Hematopoietic multipotent progenitor cell treated with erythropoietin and hydrocortisone succinate and interleukin-3 and kit ligand, for 4 days (in vitro differentiated cells): ENCODE data around the gene CALB2.
A peak's percentile ranks its signal among the peaks of the same experiment; 100 is the strongest.

ENCODE experiments used
- DNase-seq: peaks from one replicate; pipeline ENCODE4 v3.0.0-alpha.2; 2015

CALB2 gene

GRCh38 chr16:71399801-71400563, 41.5 kb downstream of the CALB2 start:
- no peak for DNase-seq

- DNase-seq: no peak
Measured at GRCh38 chr16:71402007-71402406, 43.5 kb downstream of the CALB2 start.

- DNase-seq: no peak
Measured at GRCh38 chr16:71402674-71403073, 44.2 kb downstream of the CALB2 start.

- DNase-seq: no peak
Measured at GRCh38 chr16:71404364-71404763, 45.8 kb downstream of the CALB2 start.

- no peak for DNase-seq
Measured at GRCh38 chr16:71406316-71406715, 47.8 kb downstream of the CALB2 start.

- DNase-seq: peak; percentile 25
Measured at GRCh38 chr16:71406724-71407123, 48.2 kb downstream of the CALB2 start.

GRCh38 chr16:71407731-71408130, 49.2 kb downstream of the CALB2 start:
- DNase-seq: peak; percentile 78

- no peak for DNase-seq
Measured at GRCh38 chr16:71408536-71408935, 50.0 kb downstream of the CALB2 start.

GRCh38 chr16:71409011-71409775, 50.7 kb downstream of the CALB2 start:
- DNase-seq: no peak

GRCh38 chr16:71410146-71410545, 51.6 kb downstream of the CALB2 start:
- no peak for DNase-seq

GRCh38 chr16:71412270-71413160, 54.0 kb downstream of the CALB2 start:
- DNase-seq: peak; percentile 79

- DNase-seq: no peak
Measured at GRCh38 chr16:71413341-71413740, 54.8 kb downstream of the CALB2 start.

GRCh38 chr16:71414038-71414437, 55.5 kb downstream of the CALB2 start:
- no peak for DNase-seq

- DNase-seq: peak; percentile 72
Measured at GRCh38 chr16:71421911-71422310, 63.4 kb downstream of the CALB2 start.

GRCh38 chr16:71423016-71423415, 64.5 kb downstream of the CALB2 start:
- DNase-seq: no peak

GRCh38 chr16:71423865-71424264, 65.3 kb downstream of the CALB2 start:
- DNase-seq: no peak

- no peak for DNase-seq
Measured at GRCh38 chr16:71424626-71425025, 66.1 kb downstream of the CALB2 start.

GRCh38 chr16:71425746-71426068, 67.2 kb downstream of the CALB2 start:
- DNase-seq: no peak

GRCh38 chr16:71426069-71426879, 67.8 kb downstream of the CALB2 start:
- DNase-seq: peak; percentile 80

GRCh38 chr16:71426880-71427615, 68.5 kb downstream of the CALB2 start:
- DNase-seq: no peak

GRCh38 chr16:71428385-71428784, 69.9 kb downstream of the CALB2 start:
- DNase-seq: no peak

GRCh38 chr16:71428883-71429282, 70.4 kb downstream of the CALB2 start:
- DNase-seq: no peak
